ENCODE results near the gene AKR1C3. TPM values are rescaled to one million over a fixed set of nuclear protein-coding genes. Genes with fewer than 3 reads are reported as not detected.
"Not testable (repeated sequence)": the region's sequence is repeated elsewhere in the genome, so short reads cannot be mapped to it uniquely, and the experiment has no call there.

The AKR1C3 gene
- total and polyA plus RNA-seq, 2 experiments from 2014 or later = 6.9 to 9.1 TPM

GRCh38 chr10:5052951-5053500 lies 41.2 kb upstream of the AKR1C3 start:
- H3K4me1 ChIP-seq (ENCODE audit: insufficient read depth); H3K27ac Mint-ChIP-seq: not testable (repeated sequence)
- peaks cover 12% of the 10 kb centered on the region for H3K9me3 Mint-ChIP-seq

GRCh38 chr10:5054831-5055230 lies 39.4 kb upstream of the AKR1C3 start:
- H3K36me3 Mint-ChIP-seq (ENCODE audit: low read depth) = peaks cover 15% of the 10 kb centered on the region; the same call in 2 of the 3 replicates
- not testable (repeated sequence) for H3K27me3 ChIP-seq (ENCODE audit: insufficient read depth); H3K27me3 Mint-ChIP-seq (ENCODE audit: insufficient read depth, low read depth, poor library complexity); ATAC-seq; H3K27ac ChIP-seq (ENCODE audit: low read depth); H3K4me3 ChIP-seq; H3K4me2 ChIP-seq; H3K36me3 ChIP-seq (ENCODE audit: insufficient read depth); H3K9me2 ChIP-seq (ENCODE audit: insufficient read depth); H3F3A ChIP-seq (replicated peaks; ENCODE audit: low read depth); H3K27ac Mint-ChIP-seq; H3K79me2 ChIP-seq (replicated peaks; ENCODE audit: insufficient read depth); H2AFZ ChIP-seq; H4K20me1 ChIP-seq (replicated peaks; ENCODE audit: insufficient read depth); H3K4me1 ChIP-seq (ENCODE audit: insufficient read depth); H3K4me3 Mint-ChIP-seq; DNase-seq (ENCODE audit: low spot score); H3K4me1 Mint-ChIP-seq
- H3K9me3 Mint-ChIP-seq = peaks cover 27% of the 10 kb centered on the region

More at GRCh38 chr10:5052951-5053500, 41.2 kb upstream of the AKR1C3 start:
- not testable (repeated sequence) for ATAC-seq; DNase-seq (ENCODE audit: low spot score); H3K4me3 Mint-ChIP-seq; H3K4me3 ChIP-seq; H3F3A ChIP-seq (replicated peaks; ENCODE audit: low read depth); H3K9me2 ChIP-seq (ENCODE audit: insufficient read depth); H3K27me3 ChIP-seq (ENCODE audit: insufficient read depth); H3K79me2 ChIP-seq (replicated peaks; ENCODE audit: insufficient read depth); H3K27me3 Mint-ChIP-seq (ENCODE audit: insufficient read depth, low read depth, poor library complexity); H3K4me2 ChIP-seq; H3K4me1 Mint-ChIP-seq; H3K36me3 ChIP-seq (ENCODE audit: insufficient read depth); H2AFZ ChIP-seq; H4K20me1 ChIP-seq (replicated peaks; ENCODE audit: insufficient read depth); H3K27ac ChIP-seq (ENCODE audit: low read depth); H3K36me3 Mint-ChIP-seq (ENCODE audit: low read depth)

DNA sequence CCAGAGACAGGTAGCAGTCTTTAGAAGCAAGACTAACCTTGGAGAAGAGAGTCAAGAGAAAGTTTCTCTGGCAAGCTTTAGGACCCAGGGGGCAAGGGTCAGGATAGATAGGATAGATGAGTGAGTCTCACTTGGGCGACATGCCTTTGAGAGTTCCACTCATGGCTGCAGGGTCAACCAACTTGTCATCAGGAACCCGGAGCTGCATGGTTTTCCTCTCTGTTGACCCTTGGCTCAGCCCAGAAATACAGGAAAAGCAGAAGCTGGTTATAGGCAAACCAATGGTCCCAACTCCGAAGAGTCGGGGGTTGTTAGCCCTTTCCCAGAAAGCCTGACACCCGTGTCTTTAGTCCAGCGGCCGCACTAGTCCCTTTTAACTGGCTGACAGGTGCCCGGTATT lies 34.9 kb upstream of the AKR1C3 start:
- H3K36me3 ChIP-seq (ENCODE audit: insufficient read depth); H3K27me3 Mint-ChIP-seq (ENCODE audit: insufficient read depth, low read depth, poor library complexity); H3K4me1 ChIP-seq (ENCODE audit: insufficient read depth); H3K4me2 ChIP-seq; H3K27me3 ChIP-seq (ENCODE audit: insufficient read depth); H3K27ac ChIP-seq (ENCODE audit: low read depth); H3F3A ChIP-seq (replicated peaks; ENCODE audit: low read depth); H3K36me3 Mint-ChIP-seq (ENCODE audit: low read depth); DNase-seq (ENCODE audit: low spot score); H3K4me3 ChIP-seq; H3K79me2 ChIP-seq (replicated peaks; ENCODE audit: insufficient read depth); H3K9me2 ChIP-seq (ENCODE audit: insufficient read depth); H3K4me3 Mint-ChIP-seq; H3K4me1 Mint-ChIP-seq; H3K27ac Mint-ChIP-seq; ATAC-seq; H4K20me1 ChIP-seq (replicated peaks; ENCODE audit: insufficient read depth); H2AFZ ChIP-seq: not testable (repeated sequence)
- H3K9me3 Mint-ChIP-seq = peaks cover 25% of the 10 kb centered on the region

- not testable (repeated sequence) for H3K4me3 ChIP-seq; H2AFZ ChIP-seq; H3K4me2 ChIP-seq; H3K4me3 Mint-ChIP-seq; H3K27me3 Mint-ChIP-seq (ENCODE audit: insufficient read depth, low read depth, poor library complexity); H3K9me2 ChIP-seq (ENCODE audit: insufficient read depth); H3K4me1 ChIP-seq (ENCODE audit: insufficient read depth); H3K36me3 Mint-ChIP-seq (ENCODE audit: low read depth); DNase-seq (ENCODE audit: low spot score); H3K36me3 ChIP-seq (ENCODE audit: insufficient read depth); H3K4me1 Mint-ChIP-seq; H3K27ac ChIP-seq (ENCODE audit: low read depth); H3K27ac Mint-ChIP-seq; H3F3A ChIP-seq (replicated peaks; ENCODE audit: low read depth); H4K20me1 ChIP-seq (replicated peaks; ENCODE audit: insufficient read depth); ATAC-seq; H3K27me3 ChIP-seq (ENCODE audit: insufficient read depth); H3K79me2 ChIP-seq (replicated peaks; ENCODE audit: insufficient read depth)
- peaks cover 25% of the 10 kb centered on the region for H3K9me3 Mint-ChIP-seq
Observed at GRCh38 chr10:5060791-5061190, 33.4 kb upstream of the AKR1C3 start.

All from GM23338 (cell line).